Prostate gland (tissue), 2 donors: ENCODE measurements around the gene DNAJC16. TPM values are rescaled to one million over a fixed set of nuclear protein-coding genes. Genes with fewer than 3 reads are reported as not detected.
A peak's percentile ranks its signal among the peaks of the same experiment; 100 is the strongest.

Source experiments
- DNase-seq: peaks from one replicate; pipeline ENCODE4 v3.0.0-alpha.2; 2019; ENCODE audit warnings: low spot score
- H3K27ac ChIP-seq, 2 donors: fragments of 200-600 bp; sonication (generic); 2 replicates each; pipeline ENCODE4 v1.5.1; 2017 to 2019
- H3K27me3 ChIP-seq: fragments of 200-600 bp; sonication (generic); replicated peaks from 2 replicates; pipeline ENCODE4 v1.5.1; 2019; ENCODE audit not compliant: insufficient read depth
- H3K36me3 ChIP-seq, 2 donors: fragments of 200-600 bp; sonication (generic); 1 replicate in 1 of 2; 2 replicates in 1 of 2; pipeline versions ENCODE4 v1.5.1 to v1.8.1; 2017 to 2019
- H3K4me1 ChIP-seq: fragments of 200-600 bp; sonication (generic); replicated peaks from 2 replicates; pipeline ENCODE4 v1.5.1; 2019
- H3K4me3 ChIP-seq, 2 donors: fragments of 200-600 bp; sonication (generic); 2 replicates each; pipeline ENCODE4 v1.5.1; 2017 to 2019
- H3K9me3 ChIP-seq: fragments of 200-600 bp; sonication (generic); 2 replicates; pipeline ENCODE4 v1.5.1; 2017
- POLR2A ChIP-seq: fragments of 450-650 bp; IDR thresholded peaks from one replicate; pipeline ENCODE4 v1.6.1; 2016; ENCODE audit warnings: antibody characterized with exemption, mild to moderate bottlenecking
- POLR2AphosphoS5 ChIP-seq: sonication (generic); formaldehyde crosslinking; IDR thresholded peaks from one replicate; pipeline ENCODE4 v1.6.1; 2017; ENCODE audit warnings: antibody characterized with exemption
- WGBS: methylation state at CpG from one replicate; pipeline ENCODE4 v1.1.5; 2018; 5-methylcytosine and 5-hydroxymethylcytosine counted together
- intact Hi-C: fragments of 100-400 bp; cut with DNase I; formaldehyde crosslinking; loops from one replicate; pipeline ENCODE4 v1.14.2; 2022
- total RNA-seq, 2 donors: library from RNA; depleted of rRNA; stranded (reverse); fragments of >200 nt; gene quantifications; one replicate each; pipeline ENCODE4 v1.1.0, GENCODE V29; 2016
- TF ChIP-seq, protein P1 (sequence below), 4 experiments: fragments of 200-600 bp in 2 of 4; fragments of 450-650 bp in 2 of 4; sonication (generic) in 2 of 4; IDR thresholded peaks; 1 replicate in 3 of 4; 2 replicates in 1 of 4; pipeline ENCODE4 v1.5.1; 2016 to 2019; ENCODE audit warnings: antibody characterized with exemption in 4 of 4, mild to moderate bottlenecking in 2 of 4, moderate library complexity in 2 of 4

Gene DNAJC16
- total RNA-seq, 2 donors from 2014 or later = 21.5 to 27.2 TPM

DNA sequence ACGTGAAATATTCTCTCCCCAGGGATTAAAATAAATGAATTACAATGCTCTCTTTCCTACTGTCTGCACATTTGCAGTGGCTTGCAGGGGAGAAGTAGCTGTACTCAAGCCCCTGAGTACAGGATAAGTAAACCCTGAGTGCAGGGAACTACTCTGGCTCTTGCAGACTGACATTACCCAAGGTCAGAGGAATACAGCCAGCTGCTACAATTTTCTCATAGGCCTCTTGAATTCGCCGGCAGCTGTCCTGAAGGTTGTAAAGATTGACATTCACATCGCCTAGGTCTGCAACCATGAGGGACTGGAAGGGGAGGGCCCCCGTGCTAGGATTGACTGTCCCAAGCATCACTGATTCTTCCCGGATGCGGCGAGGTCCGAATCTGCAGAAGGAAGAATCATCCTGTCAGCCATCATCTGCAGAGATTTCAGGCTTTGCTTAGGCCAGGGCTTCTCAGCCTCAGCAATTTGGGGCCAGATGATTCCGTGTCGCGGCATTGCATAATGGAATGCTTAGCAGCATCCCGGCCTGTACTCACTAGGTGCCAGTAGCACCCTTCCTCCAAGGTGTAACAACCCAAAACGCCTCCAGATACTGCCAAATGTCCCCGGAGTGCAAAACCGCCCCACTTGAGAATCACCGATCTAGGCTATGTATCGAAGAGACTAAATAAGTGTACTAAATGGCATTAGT, 56.5 kb downstream of the DNAJC16 start:
- no peaks in the 10 kb centered on the region for H3K9me3 ChIP-seq
- H3K36me3 ChIP-seq = no peaks in the 10 kb centered on the region
- H3K4me3 ChIP-seq = no peak overlapping the region
- no peaks in the 10 kb centered on the region for H3K27me3 ChIP-seq
- intact Hi-C loops = no loop called here
- no peak overlapping the region for H3K27ac ChIP-seq
- no peak for DNase-seq
- TF ChIP-seq POLR2A (no peak), POLR2AphosphoS5 (no peak)
- TF ChIP-seq, protein P1, sequence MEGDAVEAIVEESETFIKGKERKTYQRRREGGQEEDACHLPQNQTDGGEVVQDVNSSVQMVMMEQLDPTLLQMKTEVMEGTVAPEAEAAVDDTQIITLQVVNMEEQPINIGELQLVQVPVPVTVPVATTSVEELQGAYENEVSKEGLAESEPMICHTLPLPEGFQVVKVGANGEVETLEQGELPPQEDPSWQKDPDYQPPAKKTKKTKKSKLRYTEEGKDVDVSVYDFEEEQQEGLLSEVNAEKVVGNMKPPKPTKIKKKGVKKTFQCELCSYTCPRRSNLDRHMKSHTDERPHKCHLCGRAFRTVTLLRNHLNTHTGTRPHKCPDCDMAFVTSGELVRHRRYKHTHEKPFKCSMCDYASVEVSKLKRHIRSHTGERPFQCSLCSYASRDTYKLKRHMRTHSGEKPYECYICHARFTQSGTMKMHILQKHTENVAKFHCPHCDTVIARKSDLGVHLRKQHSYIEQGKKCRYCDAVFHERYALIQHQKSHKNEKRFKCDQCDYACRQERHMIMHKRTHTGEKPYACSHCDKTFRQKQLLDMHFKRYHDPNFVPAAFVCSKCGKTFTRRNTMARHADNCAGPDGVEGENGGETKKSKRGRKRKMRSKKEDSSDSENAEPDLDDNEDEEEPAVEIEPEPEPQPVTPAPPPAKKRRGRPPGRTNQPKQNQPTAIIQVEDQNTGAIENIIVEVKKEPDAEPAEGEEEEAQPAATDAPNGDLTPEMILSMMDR (IDR thresholded peaks at IDR 0.05) = no peak
- no peaks in the 10 kb centered on the region for H3K4me1 ChIP-seq
- 98% methylated on average over 18 of the region's 18 CpGs for WGBS

DNA sequence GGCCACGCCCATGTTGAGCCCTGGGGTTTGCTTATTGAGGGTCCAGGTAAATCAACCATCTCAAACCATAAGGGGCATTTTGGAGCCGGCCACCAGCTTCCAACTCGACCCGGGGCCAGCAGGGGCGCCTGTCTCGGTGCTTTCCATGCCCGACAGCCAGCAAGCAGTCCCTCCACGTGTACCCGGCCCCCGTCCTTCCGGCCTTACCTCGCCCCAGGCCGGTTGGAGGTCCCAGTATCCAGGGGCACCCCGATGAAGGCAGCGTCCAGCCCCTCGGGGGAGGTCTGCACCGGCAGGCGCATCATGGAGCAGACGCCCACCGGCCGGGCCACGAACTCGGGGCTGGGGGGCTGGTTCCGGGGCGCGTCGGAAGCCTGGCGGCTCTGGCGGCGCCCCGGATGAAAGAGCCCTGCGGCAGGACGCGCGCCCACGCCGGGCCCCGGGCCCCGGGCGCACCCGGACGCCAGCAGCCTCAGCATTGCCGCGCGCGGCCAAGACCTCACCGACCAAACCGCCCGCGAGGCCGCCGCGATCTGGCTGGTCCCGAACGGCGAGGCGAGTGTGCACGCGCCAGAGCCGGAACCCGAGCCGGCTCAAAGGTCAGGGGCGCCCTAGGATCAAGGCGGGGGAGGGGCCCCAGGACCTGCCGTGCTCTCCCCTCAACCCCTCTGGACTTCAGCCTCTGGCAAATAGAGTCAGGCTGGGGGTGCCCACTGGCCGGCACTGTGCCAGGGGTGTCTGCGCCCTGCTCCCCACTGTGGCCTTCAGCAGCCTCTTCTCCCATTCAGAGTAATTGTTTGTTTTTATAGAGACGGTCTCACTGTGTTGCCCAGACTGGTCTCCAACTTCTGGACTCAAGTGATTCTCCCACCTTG, 58.1 kb downstream of the DNAJC16 start, which contains the start of gene AGMAT:
Gene AGMAT (minus strand): TSS at position 563 of the 875 bp plus-strand sequence. CDS start 84 bp downstream, at position 479.
- no peak for DNase-seq
- H3K27ac ChIP-seq = no peak within 1 kb of the TSS
- no peaks in the 10 kb centered on the region for H3K27me3 ChIP-seq
- H3K4me1 ChIP-seq = no peaks in the 10 kb centered on the region
- TF ChIP-seq, protein P1 (IDR thresholded peaks at IDR 0.05) = no peak
- no peak for TF ChIP-seq POLR2AphosphoS5
- TF ChIP-seq POLR2A = no peak
- no peaks in the 10 kb centered on the region for H3K9me3 ChIP-seq
- peak within 1 kb of the TSS; percentile 30 to 45 for H3K4me3 ChIP-seq
- intact Hi-C loops = no loop called here
- WGBS = 2% methylated on average over 53 of the region's 68 CpGs
- no peaks in the 10 kb centered on the region for H3K36me3 ChIP-seq

DNA sequence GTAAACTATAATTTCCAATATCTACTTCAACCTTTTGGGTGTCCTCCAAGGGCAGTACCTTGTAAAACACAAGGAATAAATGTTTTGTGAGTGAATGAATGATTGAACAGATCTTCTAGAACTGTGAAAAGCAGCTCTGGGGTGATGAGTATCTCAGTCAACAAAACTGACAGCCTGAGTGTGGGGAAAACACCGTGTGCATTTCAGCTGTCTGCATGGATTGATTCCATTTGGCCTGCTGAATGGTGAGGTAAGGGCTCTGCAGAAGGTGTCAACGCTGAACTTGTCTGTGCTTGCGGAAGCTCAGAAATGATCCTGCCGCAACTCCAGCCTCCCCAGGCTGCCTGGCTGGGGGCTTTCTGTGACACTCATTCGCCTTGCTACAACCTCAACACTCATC, 65.6 kb downstream of the DNAJC16 start:
- Histone ChIP-seq H3K9me3 (no peaks in the 10 kb centered on the region), H3K4me3 (no peak overlapping the region), H3K27ac (no peak overlapping the region), H3K27me3 (no peaks in the 10 kb centered on the region), H3K4me1 (no peaks in the 10 kb centered on the region), H3K36me3 (no peaks in the 10 kb centered on the region)
- WGBS = 33% methylated on average over 5 of the region's 5 CpGs
- DNase-seq = no peak
- TF ChIP-seq, protein P1 (IDR thresholded peaks at IDR 0.05) = no peak
- TF ChIP-seq POLR2AphosphoS5 (no peak), POLR2A (no peak)
- intact Hi-C loops = no loop called here

DNA sequence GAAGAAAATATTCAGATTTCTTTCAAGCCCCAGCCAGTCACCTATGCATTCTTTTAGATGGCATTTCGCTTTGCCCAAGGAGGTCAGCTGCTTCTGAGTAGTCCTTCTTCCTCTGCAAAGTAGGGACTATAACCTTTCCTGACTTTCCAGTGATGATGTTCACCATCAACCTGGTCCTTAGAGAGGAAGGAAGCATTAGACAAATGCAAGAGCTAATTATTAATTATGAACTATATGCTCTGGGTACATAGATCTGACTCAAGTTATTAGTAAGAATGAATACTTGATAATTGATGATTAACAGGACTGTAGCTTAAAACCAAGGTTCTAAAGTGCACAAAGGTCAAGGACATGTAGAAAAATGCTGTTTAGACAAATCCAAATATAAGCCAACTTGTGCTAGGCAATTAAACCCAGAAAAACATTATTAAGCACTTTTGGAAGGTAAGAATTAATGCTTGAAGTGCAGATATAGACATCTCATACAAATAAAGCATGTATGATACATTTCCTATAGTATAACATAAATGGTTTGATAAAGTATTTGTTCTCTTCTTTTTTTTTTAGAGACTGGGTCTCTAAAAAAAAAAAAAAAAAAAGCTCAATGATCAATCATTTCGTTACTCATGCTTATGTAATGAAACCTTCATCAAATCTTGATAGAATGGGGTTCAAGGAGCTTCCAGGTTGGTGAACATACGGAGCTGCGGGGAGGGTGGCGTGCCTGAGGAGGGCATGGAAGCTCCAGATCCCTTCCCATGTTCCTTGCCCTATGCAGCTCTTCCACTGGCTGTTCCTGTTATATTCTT, 69.4 kb downstream of the DNAJC16 start:
- Histone ChIP-seq H3K4me3 (no peak overlapping the region), H3K9me3 (no peaks in the 10 kb centered on the region), H3K36me3 (no peaks in the 10 kb centered on the region), H3K27me3 (no peaks in the 10 kb centered on the region), H3K4me1 (no peaks in the 10 kb centered on the region), H3K27ac (no peak overlapping the region)
- intact Hi-C loops = loop anchor here (5.0 kb wide), 1 partner anchor 146 kb away; the partner anchor contains the start of gene TMEM82
- WGBS = 84% methylated on average over 5 of the region's 5 CpGs
- DNase-seq = no peak
- TF ChIP-seq, protein P1 (IDR thresholded peaks at IDR 0.05) = no peak
- no peak for TF ChIP-seq POLR2AphosphoS5
- no peak for TF ChIP-seq POLR2A
